Mononuclear cell (primary cell): ENCODE data around the gene DOK1. TPM values are rescaled to one million over a fixed set of nuclear protein-coding genes. Genes with fewer than 3 reads are reported as not detected.

Experiments
- H3K27me3 ChIP-seq: 2 replicates; pipeline ENCODE4 v1.6.0; 2011; ENCODE audit warnings: low read length, control low read depth; ENCODE audit not compliant: insufficient read depth
- H3K4me1 ChIP-seq: 2 replicates; pipeline ENCODE4 v1.5.1; 2011; ENCODE audit warnings: mild to moderate bottlenecking, low read length, control low read depth; ENCODE audit not compliant: insufficient read depth
- H3K4me3 ChIP-seq: 2 replicates; pipeline ENCODE4 v1.5.1; 2011; ENCODE audit warnings: mild to moderate bottlenecking, low read length, moderate library complexity
- H3K9me3 ChIP-seq: 2 replicates; pipeline ENCODE4 v1.5.1; 2011; ENCODE audit warnings: low read depth, mild to moderate bottlenecking, control low read depth, low read length
- total RNA-seq: library from RNA; depleted of rRNA; stranded (reverse); fragments of >200 nt; gene quantifications from one replicate; pipeline ENCODE4 v1.2.3, GENCODE V29; 2012

Gene DOK1
- total RNA-seq, 1 donor: 2.9 TPM

DNA sequence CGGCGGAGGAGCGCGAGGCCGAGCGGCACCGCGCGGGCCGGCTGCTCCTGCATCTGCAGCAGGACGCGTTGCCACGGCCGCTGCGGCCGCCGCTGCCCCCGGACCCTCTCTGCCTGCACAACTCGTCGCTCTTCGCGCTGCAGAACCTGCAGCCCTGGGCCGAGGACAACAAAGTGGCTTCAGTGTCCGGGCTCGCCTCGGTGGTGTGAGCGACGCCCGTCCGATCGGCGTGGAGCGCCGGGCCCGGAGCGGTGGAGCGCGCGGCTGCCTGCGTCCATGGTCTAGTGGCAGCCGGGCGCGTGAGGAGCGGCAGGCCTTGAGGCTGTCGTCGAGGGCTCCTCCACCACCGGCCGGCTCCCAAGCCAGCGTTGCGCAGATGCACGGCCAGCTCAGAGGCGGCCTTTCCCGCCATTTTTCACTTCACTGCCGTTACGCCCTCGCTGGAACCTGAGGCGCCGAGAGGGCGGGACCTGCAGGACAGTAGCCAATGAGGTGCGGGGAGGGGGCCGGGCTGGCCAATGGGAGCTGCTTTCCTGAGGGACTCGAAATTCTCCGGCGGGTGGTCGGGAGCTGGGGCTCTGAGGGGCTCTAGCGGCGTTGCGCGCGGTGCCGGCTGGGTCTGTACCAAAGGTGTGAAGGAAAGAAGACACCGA is 38.4 kb upstream of the DOK1 start:
- H3K9me3 ChIP-seq: no peaks in the 10 kb centered on the region
- peaks cover 97% of the 10 kb centered on the region for H3K27me3 ChIP-seq
- H3K4me1 ChIP-seq: peaks cover 37% of the 10 kb centered on the region
- H3K4me3 ChIP-seq: peak overlapping the region; percentile 24

GRCh38 chr2:74516650-74517049 is 37.9 kb upstream of the DOK1 start:
- no peak overlapping the region for H3K4me3 ChIP-seq
- H3K27me3 ChIP-seq: peaks cover 92% of the 10 kb centered on the region
- H3K9me3 ChIP-seq: no peaks in the 10 kb centered on the region
- H3K4me1 ChIP-seq: peaks cover 37% of the 10 kb centered on the region

DNA sequence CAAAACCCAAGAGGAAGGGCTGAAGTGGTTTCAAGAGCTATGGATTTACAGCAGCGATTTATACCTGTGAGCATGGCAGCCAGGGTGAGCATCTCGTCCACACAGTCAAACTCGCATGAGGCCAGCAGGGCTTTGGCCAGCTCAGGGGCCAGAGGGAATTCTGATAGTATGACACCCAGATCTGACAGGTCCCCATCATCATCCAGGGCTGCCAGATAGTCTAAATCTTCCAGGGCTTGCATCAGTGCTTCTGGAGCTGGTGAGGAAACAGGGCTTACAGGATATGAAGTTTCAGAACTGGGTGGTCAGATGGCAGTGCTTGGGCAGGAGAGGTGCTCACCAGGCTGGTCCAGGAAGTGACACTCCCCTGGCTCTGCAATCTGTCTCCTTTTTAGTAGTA is 32.0 kb upstream of the DOK1 start:
- H3K27me3 ChIP-seq: peaks cover 36% of the 10 kb centered on the region
- H3K4me1 ChIP-seq: no peaks in the 10 kb centered on the region
- no peaks in the 10 kb centered on the region for H3K9me3 ChIP-seq
- H3K4me3 ChIP-seq: no peak overlapping the region

DNA sequence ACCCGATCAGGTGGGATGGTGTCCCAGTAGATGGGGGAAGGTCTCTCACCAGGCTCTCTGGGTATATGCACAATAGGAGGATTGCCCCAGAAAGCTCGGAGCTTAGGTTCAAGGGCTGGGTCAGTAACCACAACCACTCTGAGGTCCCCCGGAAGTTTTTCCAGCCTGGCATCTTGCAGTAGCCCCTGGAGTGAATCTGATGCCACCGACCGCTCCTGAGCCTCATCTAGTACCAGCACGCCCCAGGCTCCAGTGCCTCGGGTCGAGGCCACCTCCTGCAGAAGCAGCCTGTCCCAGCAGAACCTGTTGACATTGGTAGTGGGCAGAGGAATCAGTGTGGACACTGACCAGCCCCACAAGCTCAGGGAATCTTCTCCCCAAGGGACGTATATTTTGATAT is 30.5 kb upstream of the DOK1 start:
- no peaks in the 10 kb centered on the region for H3K9me3 ChIP-seq
- H3K4me3 ChIP-seq: no peak overlapping the region
- peaks cover 21% of the 10 kb centered on the region for H3K27me3 ChIP-seq
- peaks cover 12% of the 10 kb centered on the region for H3K4me1 ChIP-seq

GRCh38 chr2:74524955-74525716 is 29.4 kb upstream of the DOK1 start:
- Histone ChIP-seq H3K9me3 (no peaks in the 10 kb centered on the region), H3K27me3 (peaks cover 10% of the 10 kb centered on the region), H3K4me1 (peaks cover 13% of the 10 kb centered on the region), H3K4me3 (no peak overlapping the region)

DNA sequence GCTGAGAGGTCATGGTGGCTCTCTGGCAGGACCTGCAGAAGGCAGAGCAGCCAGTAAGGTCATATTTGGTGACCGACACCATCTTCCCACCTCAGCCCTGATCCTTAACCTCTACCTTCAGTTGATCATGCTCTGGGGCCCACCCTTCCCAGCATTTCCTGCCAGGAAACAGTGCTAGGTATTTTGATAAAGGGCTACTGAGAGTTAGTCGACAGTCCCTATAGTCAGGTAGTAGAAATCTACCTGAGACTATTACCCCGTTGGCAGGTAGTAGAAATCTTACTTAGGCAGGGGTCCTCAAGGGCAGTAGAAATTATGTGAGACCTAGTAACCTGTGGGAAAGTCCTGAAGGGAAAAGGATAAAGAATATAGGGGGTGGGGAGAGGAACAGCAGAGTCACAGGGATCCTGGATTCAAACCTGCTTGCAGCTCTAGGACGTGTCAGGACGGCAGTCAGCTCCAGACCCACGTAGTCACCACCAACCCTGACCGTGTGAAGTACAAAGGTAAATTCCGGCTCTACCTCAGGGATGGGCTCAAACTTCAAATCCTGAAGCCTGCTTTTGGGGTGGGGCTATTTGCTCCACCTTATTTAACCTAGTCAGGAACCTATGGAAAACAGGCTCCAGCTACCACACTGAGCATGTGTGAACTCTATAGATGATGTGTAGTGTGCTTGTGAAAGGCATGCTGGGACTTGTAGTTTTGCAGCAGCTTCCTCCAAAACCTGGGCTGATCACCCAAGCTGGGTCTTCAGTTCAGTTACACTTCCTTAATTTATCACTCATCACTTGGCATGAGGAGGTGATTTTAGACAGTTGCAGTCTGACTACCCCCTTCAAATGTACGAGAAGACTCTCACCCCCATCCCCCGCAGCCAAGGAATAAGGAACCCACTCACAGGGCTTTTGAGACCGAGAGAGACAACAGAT is 28.5 kb upstream of the DOK1 start, which contains the start of gene DQX1:
Gene DQX1 (minus strand): TSS at position 515 of the 932 bp plus-strand sequence. CDS start 502 bp downstream, at position 13.
- H3K4me1 ChIP-seq: peaks cover 21% of the 10 kb centered on the region
- H3K27me3 ChIP-seq: peaks cover 2% of the 10 kb centered on the region
- H3K9me3 ChIP-seq: no peaks in the 10 kb centered on the region
- H3K4me3 ChIP-seq: no peak within 1 kb of the TSS

- Histone ChIP-seq H3K4me1 (peaks cover 29% of the 10 kb centered on the region), H3K27me3 (no peaks in the 10 kb centered on the region), H3K4me3 (no peak overlapping the region), H3K9me3 (no peaks in the 10 kb centered on the region)
These were observed 27.8 kb upstream of the DOK1 start for GRCh38 chr2:74526649-74527230.

GRCh38 chr2:74527741-74528140 is 26.8 kb upstream of the DOK1 start:
- no peak overlapping the region for H3K4me3 ChIP-seq
- H3K27me3 ChIP-seq: no peaks in the 10 kb centered on the region
- peaks cover 30% of the 10 kb centered on the region for H3K4me1 ChIP-seq
- no peaks in the 10 kb centered on the region for H3K9me3 ChIP-seq

DNA sequence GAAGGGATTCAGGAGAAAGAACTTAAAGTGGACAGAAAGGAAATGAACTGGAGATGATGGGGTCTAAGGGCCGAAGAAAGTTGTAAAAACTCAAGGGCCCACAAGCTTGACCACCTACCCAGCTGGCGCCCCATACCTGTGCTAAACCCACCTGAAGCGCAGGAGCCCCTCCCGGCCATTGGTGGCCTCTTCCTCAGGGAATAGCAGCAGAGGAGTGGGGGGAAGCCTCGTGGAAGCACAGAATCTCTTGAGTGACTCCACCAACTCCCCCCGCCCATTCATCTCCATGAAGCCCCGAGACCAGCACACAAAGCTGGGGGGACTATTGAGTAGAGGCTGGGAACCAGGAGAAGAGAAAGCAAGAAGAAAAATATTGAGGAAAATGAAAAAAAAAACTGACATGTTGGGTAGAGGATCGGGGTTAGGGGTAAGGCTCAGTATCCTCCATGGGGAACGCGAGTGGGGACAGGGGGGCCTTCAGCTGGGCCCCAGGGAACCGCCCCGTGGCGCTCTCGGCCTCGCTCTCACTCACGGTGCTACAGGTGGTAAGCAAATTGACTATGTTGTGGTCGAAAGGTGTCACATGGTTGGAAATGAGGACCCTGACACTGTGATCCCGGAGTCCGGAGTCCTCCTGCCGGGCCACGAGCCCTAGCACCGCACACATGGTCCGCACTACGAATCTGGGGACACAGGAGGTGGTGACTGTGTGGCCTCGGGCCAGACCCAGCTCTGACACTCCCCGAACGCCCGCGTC is 25.7 kb upstream of the DOK1 start:
- no peaks in the 10 kb centered on the region for H3K27me3 ChIP-seq
- peak overlapping the region; percentile 76 for H3K4me3 ChIP-seq
- H3K9me3 ChIP-seq: no peaks in the 10 kb centered on the region
- peaks cover 30% of the 10 kb centered on the region for H3K4me1 ChIP-seq

DNA sequence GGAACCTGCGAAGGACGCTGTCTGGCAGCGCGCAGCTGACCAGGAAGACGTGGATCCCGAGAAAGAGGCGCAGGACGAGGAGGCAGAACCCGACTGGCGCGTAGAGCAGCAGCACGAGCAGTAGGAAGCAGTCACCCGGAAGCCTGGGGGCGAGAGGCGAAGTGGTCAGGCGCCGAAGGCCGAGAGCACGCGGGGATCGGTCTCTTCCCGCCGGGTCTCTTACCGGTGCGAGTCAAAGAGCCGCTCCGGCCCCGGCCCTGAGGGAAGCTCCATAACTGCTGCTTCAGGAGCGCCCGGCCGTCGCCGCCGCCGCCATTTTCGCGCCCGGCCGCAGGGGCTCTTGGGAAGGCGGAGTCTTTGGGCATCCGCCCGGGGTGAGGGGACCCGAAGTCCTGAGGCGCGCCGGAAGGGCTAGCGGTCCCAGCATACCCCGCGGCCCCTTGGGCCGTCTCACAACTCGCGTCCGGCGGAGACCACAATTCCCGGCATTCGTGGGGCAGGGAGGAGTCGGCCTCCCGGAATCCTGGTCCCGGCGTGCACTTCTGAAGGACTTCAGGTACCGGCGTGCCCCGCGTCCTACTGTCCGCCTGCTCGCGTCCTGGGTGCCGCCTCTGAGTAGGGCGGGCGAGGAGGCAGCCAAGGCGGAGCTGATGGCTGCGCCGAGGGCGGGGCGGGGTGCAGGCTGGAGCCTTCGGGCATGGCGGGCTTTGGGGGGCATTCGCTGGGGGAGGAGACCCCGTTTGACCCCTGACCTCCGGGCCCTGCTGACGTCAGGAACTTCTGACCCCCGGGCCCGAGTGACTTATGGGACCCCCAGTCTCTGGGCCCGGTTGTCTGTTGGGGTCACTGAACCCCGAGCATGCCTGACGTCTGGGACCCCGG is 24.9 kb upstream of the DOK1 start, which contains the start of the genes AUP1 and HTRA2:
Gene AUP1 (minus strand): TSS at position 350 of the 882 bp plus-strand sequence. CDS start 77 bp downstream, at position 273.
Gene HTRA2 (plus strand): TSS at position 577 of the 882 bp plus-strand sequence. CDS start 74 bp downstream, at position 651.
- H3K4me1 ChIP-seq: peaks cover 30% of the 10 kb centered on the region
- H3K27me3 ChIP-seq: no peaks in the 10 kb centered on the region
- no peaks in the 10 kb centered on the region for H3K9me3 ChIP-seq
- H3K4me3 ChIP-seq: peak within 1 kb of the TSS; percentile 76

DNA sequence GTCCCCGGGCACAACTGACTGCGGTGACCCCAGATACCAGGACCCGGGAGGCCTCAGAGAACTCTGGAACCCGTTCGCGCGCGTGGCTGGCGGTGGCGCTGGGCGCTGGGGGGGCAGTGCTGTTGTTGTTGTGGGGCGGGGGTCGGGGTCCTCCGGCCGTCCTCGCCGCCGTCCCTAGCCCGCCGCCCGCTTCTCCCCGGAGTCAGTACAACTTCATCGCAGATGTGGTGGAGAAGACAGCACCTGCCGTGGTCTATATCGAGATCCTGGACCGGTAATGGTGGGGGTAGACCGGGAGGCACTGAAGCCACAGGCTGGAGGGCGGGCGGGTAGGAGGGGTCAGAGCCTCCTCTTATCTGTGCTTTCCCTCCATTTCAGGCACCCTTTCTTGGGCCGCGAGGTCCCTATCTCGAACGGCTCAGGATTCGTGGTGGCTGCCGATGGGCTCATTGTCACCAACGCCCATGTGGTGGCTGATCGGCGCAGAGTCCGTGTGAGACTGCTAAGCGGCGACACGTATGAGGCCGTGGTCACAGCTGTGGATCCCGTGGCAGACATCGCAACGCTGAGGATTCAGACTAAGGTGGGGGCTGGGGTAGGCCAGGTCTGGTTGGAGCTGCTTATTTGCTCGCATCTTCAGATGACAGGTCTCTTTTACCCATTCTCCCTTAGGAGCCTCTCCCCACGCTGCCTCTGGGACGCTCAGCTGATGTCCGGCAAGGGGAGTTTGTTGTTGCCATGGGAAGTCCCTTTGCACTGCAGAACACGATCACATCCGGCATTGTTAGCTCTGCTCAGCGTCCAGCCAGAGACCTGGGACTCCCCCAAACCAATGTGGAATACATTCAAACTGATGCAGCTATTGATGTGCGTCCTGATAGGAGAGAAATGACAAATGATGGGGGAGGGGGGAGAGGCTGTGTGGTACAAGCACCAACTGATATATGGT is 24.0 kb upstream of the DOK1 start:
- H3K4me1 ChIP-seq: peaks cover 30% of the 10 kb centered on the region
- H3K27me3 ChIP-seq: no peaks in the 10 kb centered on the region
- no peaks in the 10 kb centered on the region for H3K9me3 ChIP-seq
- peak overlapping the region; percentile 76 for H3K4me3 ChIP-seq

DNA sequence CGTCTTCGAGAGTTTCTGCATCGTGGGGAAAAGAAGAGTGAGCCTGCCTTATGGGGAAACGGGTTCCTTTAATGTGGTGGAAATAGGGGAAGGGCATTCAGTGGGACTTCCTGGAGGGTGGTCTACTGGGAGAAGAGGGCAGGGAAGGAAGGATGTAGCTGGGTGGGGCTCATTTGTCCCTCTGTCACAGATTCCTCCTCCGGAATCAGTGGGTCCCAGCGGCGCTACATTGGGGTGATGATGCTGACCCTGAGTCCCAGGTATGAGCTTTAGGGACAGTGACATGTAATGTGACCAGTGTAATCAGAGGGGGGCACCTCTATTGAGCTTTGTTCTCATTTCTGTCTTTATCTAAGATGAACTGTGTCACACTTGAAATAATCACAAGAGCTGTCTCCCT is 22.9 kb upstream of the DOK1 start:
- H3K4me3 ChIP-seq: no peak overlapping the region
- peaks cover 30% of the 10 kb centered on the region for H3K4me1 ChIP-seq
- H3K9me3 ChIP-seq: no peaks in the 10 kb centered on the region
- no peaks in the 10 kb centered on the region for H3K27me3 ChIP-seq
